SK-N-SH (cell line): ENCODE measurements around the gene OR6C2. TPM values are rescaled to one million over a fixed set of nuclear protein-coding genes. Genes with fewer than 3 reads are reported as not detected.

Source experiments
- CTCF ChIA-PET: fragments of 300-600, 350-600 bp; formaldehyde crosslinking; extraction: SDS; loops from one replicate; lab custom pipeline; 2021; lab: Yijun Ruan, JAX
- POLR2A ChIA-PET: fragments of 350-600 bp; sonication (Branson Sonifier 250); formaldehyde crosslinking; extraction: SDS; loops from one replicate; lab custom pipeline; 2020; ENCODE audit warnings: antibody characterized with exemption, inconsistent platforms; lab: Yijun Ruan, JAX
- DNase-seq: peaks from one replicate; pipeline ENCODE4 v3.0.0; 2012
- H2AFZ ChIP-seq: fragments of 200-600 bp; sonication (generic); 2 replicates; pipeline ENCODE4 v1.8.1; 2016; ENCODE audit warnings: antibody characterized with exemption, mild to moderate bottlenecking, low read depth
- H3F3A ChIP-seq: fragments of 200-600 bp; sonication (generic); replicated peaks from 2 replicates; pipeline ENCODE3; 2016; ENCODE audit warnings: antibody characterized with exemption, mild to moderate bottlenecking; ENCODE audit not compliant: insufficient read depth
- H3K27ac ChIP-seq, 2 experiments: fragments of 200-500 bp in 1 of 2; fragments of 200-600 bp in 1 of 2; sonication (Bioruptor generic) in 1 of 2; sonication (generic), shearing (Covaris generic) in 1 of 2; 2 replicates each; pipeline versions ENCODE4 v1.5.1 to v1.6.1; 2014 to 2016; ENCODE audit warnings: low read depth in 2 of 2, inconsistent platforms in 1 of 2, low read length in 1 of 2, mild to moderate bottlenecking in 1 of 2, mixed read lengths in 1 of 2
- H3K27me3 ChIP-seq: fragments of 200-600 bp; sonication (generic), shearing (Covaris generic); 2 replicates; pipeline ENCODE4 v1.6.1; 2016; ENCODE audit warnings: mixed run types; ENCODE audit not compliant: insufficient read depth
- H3K36me3 ChIP-seq, 2 experiments: fragments of 200-500 bp in 1 of 2; fragments of 200-600 bp in 1 of 2; sonication (Bioruptor generic) in 1 of 2; sonication (generic) in 1 of 2; replicated peaks in 1 of 2; 2 replicates each; pipeline versions ENCODE3 to v1.5.1; 2014 to 2016; ENCODE audit warnings: low read length in 1 of 2, mild to moderate bottlenecking in 1 of 2; ENCODE audit not compliant: insufficient read depth in 2 of 2, control insufficient read depth in 1 of 2
- H3K4me1 ChIP-seq, 2 experiments: fragments of 200-500 bp in 1 of 2; fragments of 200-600 bp in 1 of 2; sonication (Bioruptor generic) in 1 of 2; sonication (generic), shearing (Covaris generic) in 1 of 2; 2 replicates each; pipeline versions ENCODE4 v1.5.1 to v1.6.1; 2014 to 2016; ENCODE audit warnings: low read depth in 1 of 2, low read length in 1 of 2, mixed run types in 1 of 2; ENCODE audit not compliant: insufficient read depth in 2 of 2, control insufficient read depth in 1 of 2
- H3K4me2 ChIP-seq: fragments of 200-600 bp; sonication (generic), shearing (Covaris generic); 2 replicates; pipeline ENCODE4 v1.6.1; 2017; ENCODE audit warnings: mixed run types
- H3K4me3 ChIP-seq, 2 experiments: fragments of 200-500 bp in 1 of 2; fragments of 200-600 bp in 1 of 2; sonication (Bioruptor generic) in 1 of 2; sonication (generic), shearing (Covaris generic) in 1 of 2; 2 replicates each; pipeline versions ENCODE4 v1.5.1 to v1.8.1; 2014 to 2016; ENCODE audit warnings: low read depth in 2 of 2, inconsistent platforms in 1 of 2, low read length in 1 of 2, mild to moderate bottlenecking in 1 of 2, mixed read lengths in 1 of 2, moderate library complexity in 1 of 2
- H3K79me2 ChIP-seq: fragments of 200-600 bp; sonication (generic); 2 replicates; pipeline ENCODE4 v1.8.1; 2017; ENCODE audit warnings: mild to moderate bottlenecking; ENCODE audit not compliant: insufficient read depth
- H3K9ac ChIP-seq: fragments of 200-600 bp; sonication (generic); 2 replicates; pipeline ENCODE4 v1.6.1; 2017; ENCODE audit warnings: mixed run types
- H3K9me2 ChIP-seq: fragments of 200-600 bp; sonication (generic); 2 replicates; pipeline ENCODE4 v1.6.1; 2017; ENCODE audit warnings: mixed run types
- H3K9me3 ChIP-seq: fragments of 200-600 bp; sonication (generic); 2 replicates; pipeline ENCODE4 v1.6.1; 2017; ENCODE audit warnings: mixed run types, mild to moderate bottlenecking, moderate library complexity
- H4K20me1 ChIP-seq: fragments of 200-600 bp; sonication (generic); 2 replicates; pipeline ENCODE4 v1.6.1; 2017; ENCODE audit warnings: mild to moderate bottlenecking, mixed run types; ENCODE audit not compliant: insufficient read depth
- CHD2 ChIP-seq: fragments of 150-350 bp; IDR thresholded peaks from 2 replicates; pipeline ENCODE4 v1.6.1; 2018; ENCODE audit warnings: low read length; ENCODE audit not compliant: partially characterized antibody
- ELF1 ChIP-seq: IDR thresholded peaks from 2 replicates; pipeline ENCODE4 v1.4.0; 2012
- EP300 ChIP-seq, 2 experiments: IDR thresholded peaks; 2 replicates each; pipeline versions ENCODE4 v1.4.0 to v1.6.1; 2012; ENCODE audit warnings: borderline replicate concordance in 1 of 2, low read depth in 1 of 2, low read length in 1 of 2
- FOSL2 ChIP-seq: IDR thresholded peaks from 2 replicates; pipeline ENCODE4 v1.4.0; 2012; ENCODE audit warnings: low read depth, mild to moderate bottlenecking, moderate library complexity, borderline replicate concordance
- FOXM1 ChIP-seq: IDR thresholded peaks from 2 replicates; pipeline ENCODE4 v1.4.0; 2012; ENCODE audit warnings: low read depth, mild to moderate bottlenecking
- GABPA ChIP-seq: IDR thresholded peaks from 2 replicates; pipeline ENCODE4 v1.4.0; 2012; ENCODE audit warnings: low read depth, mild to moderate bottlenecking
- MEF2A ChIP-seq: IDR thresholded peaks from 2 replicates; pipeline ENCODE4 v1.4.0; 2012; ENCODE audit warnings: low read depth, borderline replicate concordance
- MXI1 ChIP-seq: IDR thresholded peaks from 2 replicates; pipeline ENCODE4 v1.6.1; 2012; ENCODE audit warnings: mild to moderate bottlenecking, low read depth, low read length, improper control_type of control experiment
- NFIC ChIP-seq: IDR thresholded peaks from 2 replicates; pipeline ENCODE4 v1.4.0; 2012; ENCODE audit warnings: borderline replicate concordance
- RCOR1 ChIP-seq: fragments of 150-350 bp; IDR thresholded peaks from 2 replicates; pipeline ENCODE4 v1.6.1; 2017; ENCODE audit warnings: antibody characterized with exemption, low read length
- RFX5 ChIP-seq: IDR thresholded peaks from 2 replicates; pipeline ENCODE4 v1.6.1; 2012; ENCODE audit warnings: mild to moderate bottlenecking, improper control_type of control experiment, low read length
- RXRA ChIP-seq: IDR thresholded peaks from 2 replicates; pipeline ENCODE4 v1.4.0; 2012; ENCODE audit warnings: low read depth, mild to moderate bottlenecking, borderline replicate concordance
- SIN3A ChIP-seq: IDR thresholded peaks from 2 replicates; pipeline ENCODE4 v1.6.1; 2012; ENCODE audit warnings: low read depth, mild to moderate bottlenecking, low read length, moderate library complexity, borderline replicate concordance
- TAF1 ChIP-seq: IDR thresholded peaks from 2 replicates; pipeline ENCODE4 v1.6.1; 2012; ENCODE audit warnings: low read depth, mild to moderate bottlenecking, low read length, moderate library complexity, borderline replicate concordance
- TCF12 ChIP-seq: IDR thresholded peaks from 2 replicates; pipeline ENCODE4 v1.4.0; 2012
- YY1 ChIP-seq: IDR thresholded peaks from 2 replicates; pipeline ENCODE4 v1.4.0; 2012; ENCODE audit warnings: low read depth, mild to moderate bottlenecking
- WGBS: methylation state at CpG from one replicate; pipeline ENCODE4 v1.1.6; 2017; ENCODE audit warnings: low lambda C conversion rate; 5-methylcytosine and 5-hydroxymethylcytosine counted together
- polyA plus RNA-seq, 3 experiments: library from polyadenylated mRNA; depleted of rRNA; stranded (reverse); fragments of >200 nt; gene quantifications; 2 replicates each; pipeline ENCODE4 v1.2.3, GENCODE V29; 2012
- TF ChIP-seq, protein P1 (sequence below): fragments of 150-350 bp; IDR thresholded peaks from 2 replicates; pipeline ENCODE4 v1.6.1; 2017; ENCODE audit warnings: antibody characterized with exemption, low read length, low read depth, borderline replicate concordance
- TF ChIP-seq, protein P2 (sequence below): fragments of 200-600 bp; sonication (generic); IDR thresholded peaks from 2 replicates; pipeline ENCODE4 v1.6.1; 2017; ENCODE audit warnings: antibody characterized with exemption, mild to moderate bottlenecking, moderate library complexity
- TF ChIP-seq, protein P3 (sequence below): IDR thresholded peaks from 2 replicates; pipeline ENCODE4 v1.4.0; 2012; ENCODE audit warnings: low read depth, borderline replicate concordance
- TF ChIP-seq, protein P4 (sequence below): IDR thresholded peaks from 2 replicates; pipeline ENCODE4 v1.4.0; 2012; ENCODE audit warnings: low read depth

Gene OR6C2
- polyA plus RNA-seq, 1 of the 3 experiments (the other 2 are of a cell fraction) = not detected

DNA sequence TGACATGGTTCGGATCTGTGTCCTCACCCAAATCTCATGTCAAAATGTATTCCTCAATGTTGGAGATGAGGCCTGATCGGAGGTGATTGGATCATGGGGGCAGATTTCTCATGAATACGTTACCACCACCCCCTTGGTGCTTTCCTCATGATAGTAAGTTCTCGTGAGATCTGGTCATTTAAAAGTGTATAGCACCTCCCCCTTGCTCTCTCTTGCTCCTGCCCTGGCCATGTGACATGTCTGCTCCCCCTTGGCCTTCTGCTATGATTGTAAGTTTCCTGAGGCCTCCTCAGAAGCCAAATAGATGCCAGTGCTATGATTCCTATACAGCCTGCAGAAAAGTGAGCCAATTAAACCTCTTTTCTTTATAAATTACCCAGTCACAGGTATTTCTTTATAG, 55.4 kb downstream of the OR6C2 start:
- no peaks in the 10 kb centered on the region for H3K9me2 ChIP-seq
- no peak for DNase-seq
- WGBS = 2% methylated on average over 4 of the region's 4 CpGs
- H3F3A ChIP-seq = no peaks in the 10 kb centered on the region
- ChIA-PET POLR2A (no interaction called here), CTCF (no interaction called here)
- H3K4me2 ChIP-seq = no peak overlapping the region
- no peaks in the 10 kb centered on the region for H3K36me3 ChIP-seq
- no peaks in the 10 kb centered on the region for H4K20me1 ChIP-seq
- H3K27me3 ChIP-seq = no peaks in the 10 kb centered on the region
- no peaks in the 10 kb centered on the region for H3K4me1 ChIP-seq
- no peak overlapping the region for H3K27ac ChIP-seq
- H3K4me3 ChIP-seq = no peak overlapping the region
- H3K79me2 ChIP-seq = no peaks in the 10 kb centered on the region
- no peak overlapping the region for H3K9ac ChIP-seq
- no peak overlapping the region for H2AFZ ChIP-seq
- TF ChIP-seq TCF12 (no peak), CHD2 (no peak), ELF1 (no peak), SIN3A (no peak), TAF1 (no peak), RXRA (no peak), MXI1 (no peak), RFX5 (no peak), EP300 (IDR thresholded peaks at IDR 0.05; ENCODE audit: borderline replicate concordance in 1 of 2, low read depth in 1 of 2, low read length in 1 of 2) (no peak), GABPA (no peak), RCOR1 (no peak)
- TF ChIP-seq, protein P1, sequence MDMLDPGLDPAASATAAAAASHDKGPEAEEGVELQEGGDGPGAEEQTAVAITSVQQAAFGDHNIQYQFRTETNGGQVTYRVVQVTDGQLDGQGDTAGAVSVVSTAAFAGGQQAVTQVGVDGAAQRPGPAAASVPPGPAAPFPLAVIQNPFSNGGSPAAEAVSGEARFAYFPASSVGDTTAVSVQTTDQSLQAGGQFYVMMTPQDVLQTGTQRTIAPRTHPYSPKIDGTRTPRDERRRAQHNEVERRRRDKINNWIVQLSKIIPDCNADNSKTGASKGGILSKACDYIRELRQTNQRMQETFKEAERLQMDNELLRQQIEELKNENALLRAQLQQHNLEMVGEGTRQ = no peak
- TF ChIP-seq, protein P2, sequence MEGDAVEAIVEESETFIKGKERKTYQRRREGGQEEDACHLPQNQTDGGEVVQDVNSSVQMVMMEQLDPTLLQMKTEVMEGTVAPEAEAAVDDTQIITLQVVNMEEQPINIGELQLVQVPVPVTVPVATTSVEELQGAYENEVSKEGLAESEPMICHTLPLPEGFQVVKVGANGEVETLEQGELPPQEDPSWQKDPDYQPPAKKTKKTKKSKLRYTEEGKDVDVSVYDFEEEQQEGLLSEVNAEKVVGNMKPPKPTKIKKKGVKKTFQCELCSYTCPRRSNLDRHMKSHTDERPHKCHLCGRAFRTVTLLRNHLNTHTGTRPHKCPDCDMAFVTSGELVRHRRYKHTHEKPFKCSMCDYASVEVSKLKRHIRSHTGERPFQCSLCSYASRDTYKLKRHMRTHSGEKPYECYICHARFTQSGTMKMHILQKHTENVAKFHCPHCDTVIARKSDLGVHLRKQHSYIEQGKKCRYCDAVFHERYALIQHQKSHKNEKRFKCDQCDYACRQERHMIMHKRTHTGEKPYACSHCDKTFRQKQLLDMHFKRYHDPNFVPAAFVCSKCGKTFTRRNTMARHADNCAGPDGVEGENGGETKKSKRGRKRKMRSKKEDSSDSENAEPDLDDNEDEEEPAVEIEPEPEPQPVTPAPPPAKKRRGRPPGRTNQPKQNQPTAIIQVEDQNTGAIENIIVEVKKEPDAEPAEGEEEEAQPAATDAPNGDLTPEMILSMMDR = no peak
- TF ChIP-seq, protein P3, sequence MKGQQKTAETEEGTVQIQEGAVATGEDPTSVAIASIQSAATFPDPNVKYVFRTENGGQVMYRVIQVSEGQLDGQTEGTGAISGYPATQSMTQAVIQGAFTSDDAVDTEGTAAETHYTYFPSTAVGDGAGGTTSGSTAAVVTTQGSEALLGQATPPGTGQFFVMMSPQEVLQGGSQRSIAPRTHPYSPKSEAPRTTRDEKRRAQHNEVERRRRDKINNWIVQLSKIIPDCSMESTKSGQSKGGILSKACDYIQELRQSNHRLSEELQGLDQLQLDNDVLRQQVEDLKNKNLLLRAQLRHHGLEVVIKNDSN = no peak
- TF ChIP-seq, all 33 proteins: peak for 0
- H3K9me3 ChIP-seq = no peaks in the 10 kb centered on the region

DNA sequence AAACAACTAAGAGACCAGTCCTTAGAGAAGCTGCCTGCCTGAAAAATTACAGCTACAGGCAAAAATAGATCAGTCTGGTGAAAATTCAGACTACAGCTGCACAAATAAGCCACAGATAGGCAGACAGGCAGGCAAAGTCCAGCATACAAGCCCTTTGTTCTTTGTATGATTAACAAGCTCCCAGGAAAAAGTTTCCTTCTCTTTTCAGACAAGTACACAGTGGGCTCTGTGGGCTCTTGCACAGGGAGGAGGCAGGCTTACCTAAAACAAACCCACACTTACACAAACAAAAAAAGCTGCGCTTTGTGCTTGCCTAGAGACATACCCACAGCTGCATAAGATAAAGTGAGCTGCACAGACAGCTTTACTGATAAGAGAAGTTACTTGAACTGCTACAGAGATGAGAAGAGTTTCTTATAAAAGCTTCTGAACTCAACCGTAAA, 56.0 kb downstream of the OR6C2 start:
- H3K27me3 ChIP-seq = no peaks in the 10 kb centered on the region
- H3K9me3 ChIP-seq = no peaks in the 10 kb centered on the region
- no peaks in the 10 kb centered on the region for H4K20me1 ChIP-seq
- no peaks in the 10 kb centered on the region for H3K4me1 ChIP-seq
- no peak overlapping the region for H3K4me2 ChIP-seq
- no peak overlapping the region for H2AFZ ChIP-seq
- H3K4me3 ChIP-seq = no peak overlapping the region
- H3K79me2 ChIP-seq = no peaks in the 10 kb centered on the region
- TF ChIP-seq RCOR1 (no peak), FOSL2 (no peak), NFIC (no peak), MEF2A (no peak), FOXM1 (no peak), RXRA (no peak), SIN3A (no peak), CHD2 (no peak), YY1 (no peak), TCF12 (no peak)
- TF ChIP-seq, protein P3 = no peak
- TF ChIP-seq, protein P4, sequence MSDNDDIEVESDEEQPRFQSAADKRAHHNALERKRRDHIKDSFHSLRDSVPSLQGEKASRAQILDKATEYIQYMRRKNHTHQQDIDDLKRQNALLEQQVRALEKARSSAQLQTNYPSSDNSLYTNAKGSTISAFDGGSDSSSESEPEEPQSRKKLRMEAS = no peak
- TF ChIP-seq, protein P2 = no peak
- TF ChIP-seq, all 33 proteins: peak for 0
- H3K27ac ChIP-seq = no peak overlapping the region
- ChIA-PET POLR2A (no interaction called here), CTCF (no interaction called here)
- no peaks in the 10 kb centered on the region for H3F3A ChIP-seq
- H3K36me3 ChIP-seq = no peaks in the 10 kb centered on the region
- H3K9ac ChIP-seq = no peak overlapping the region
- DNase-seq = no peak
- WGBS = 21% methylated on average over 2 of the region's 2 CpGs
- H3K9me2 ChIP-seq = no peaks in the 10 kb centered on the region
